Liver (tissue), 9 donors: ENCODE data around the gene IL17RD. TPM values are rescaled to one million over a fixed set of nuclear protein-coding genes. Genes with fewer than 3 reads are reported as not detected.

Experiments used
- DNase-seq: peaks from one replicate; pipeline ENCODE4 v3.0.0-alpha.2; 2017; ENCODE audit warnings: low spot score
- H3K27ac ChIP-seq, 2 donors: one replicate each; pipeline ENCODE4 v1.7.0; 2013; ENCODE audit warnings: inconsistent platforms in 2 of 2, low read length in 2 of 2, control low read depth in 1 of 2, low read depth in 1 of 2, mild to moderate bottlenecking in 1 of 2
- H3K27me3 ChIP-seq, 4 donors: one replicate each; pipeline versions ENCODE4 v1.6.1 to v1.7.0; 2013; ENCODE audit warnings: low read length in 3 of 4, inconsistent platforms in 1 of 4, mild to moderate bottlenecking in 1 of 4, moderate library complexity in 1 of 4; ENCODE audit not compliant: control insufficient read depth in 4 of 4, insufficient read depth in 4 of 4
- H3K36me3 ChIP-seq, 4 donors: one replicate each; pipeline versions ENCODE4 v1.6.1 to v1.7.0; 2013; ENCODE audit warnings: low read length in 3 of 4, mild to moderate bottlenecking in 3 of 4, low read depth in 1 of 4, moderate library complexity in 1 of 4; ENCODE audit not compliant: control insufficient read depth in 4 of 4, insufficient read depth in 3 of 4
- H3K4me1 ChIP-seq, 4 donors: one replicate each; pipeline versions ENCODE4 v1.6.1 to v1.7.0; 2013; ENCODE audit warnings: low read length in 3 of 4, mild to moderate bottlenecking in 3 of 4, moderate library complexity in 1 of 4; ENCODE audit not compliant: control insufficient read depth in 4 of 4, insufficient read depth in 4 of 4
- H3K4me3 ChIP-seq, 3 donors: one replicate each; pipeline versions ENCODE4 v1.6.1 to v1.7.0; 2013; ENCODE audit warnings: low read length in 3 of 3, control low read depth in 1 of 3, low read depth in 1 of 3, mild to moderate bottlenecking in 1 of 3
- H3K9ac ChIP-seq, 2 donors: one replicate each; pipeline ENCODE4 v1.7.0; 2013; ENCODE audit warnings: low read length in 2 of 2, mild to moderate bottlenecking in 2 of 2, moderate library complexity in 2 of 2, control low read depth in 1 of 2, low read depth in 1 of 2
- H3K9me3 ChIP-seq, 4 donors: one replicate each; pipeline versions ENCODE4 v1.6.1 to v1.7.0; 2013; ENCODE audit warnings: low read length in 3 of 4; ENCODE audit not compliant: control insufficient read depth in 4 of 4
- EGR1 ChIP-seq, 2 donors: IDR thresholded peaks; 2 replicates each; pipeline ENCODE4 v1.6.1; 2016 to 2018; ENCODE audit warnings: antibody characterized with exemption in 2 of 2, low read depth in 2 of 2
- FOXA1 ChIP-seq: IDR thresholded peaks from 2 replicates; pipeline ENCODE4 v1.6.1; 2016; ENCODE audit warnings: antibody characterized with exemption
- FOXA2 ChIP-seq: IDR thresholded peaks from 2 replicates; pipeline ENCODE4 v1.6.1; 2016; ENCODE audit warnings: antibody characterized with exemption
- GABPA ChIP-seq, 2 donors: IDR thresholded peaks in 1 of 2; conservative IDR thresholded peaks in 1 of 2; 2 replicates each; pipeline ENCODE4 v1.6.1; 2016; ENCODE audit warnings: antibody characterized with exemption in 2 of 2, mild to moderate bottlenecking in 1 of 2, moderate library complexity in 1 of 2
- HNF4A ChIP-seq, 2 donors: conservative IDR thresholded peaks; 2 replicates each; pipeline ENCODE4 v1.6.1; 2016; ENCODE audit warnings: antibody characterized with exemption in 2 of 2, mild to moderate bottlenecking in 2 of 2
- HNF4G ChIP-seq: IDR thresholded peaks from 2 replicates; pipeline ENCODE4 v1.6.1; 2016; ENCODE audit warnings: antibody characterized with exemption
- JUND ChIP-seq, 2 donors: IDR thresholded peaks; 2 replicates each; pipeline ENCODE4 v1.6.1; 2016; ENCODE audit warnings: antibody characterized with exemption in 2 of 2
- RAD21 ChIP-seq, 2 donors: IDR thresholded peaks; 2 replicates each; pipeline ENCODE4 v1.6.1; 2016; ENCODE audit warnings: antibody characterized with exemption in 2 of 2, mild to moderate bottlenecking in 2 of 2
- RXRA ChIP-seq, 2 donors: IDR thresholded peaks; 2 replicates each; pipeline ENCODE4 v1.6.1; 2017 to 2018; ENCODE audit warnings: antibody characterized with exemption in 2 of 2, mild to moderate bottlenecking in 1 of 2
- SP1 ChIP-seq: IDR thresholded peaks from 2 replicates; pipeline ENCODE4 v1.6.1; 2018; ENCODE audit warnings: antibody characterized with exemption, mild to moderate bottlenecking
- TAF1 ChIP-seq: conservative IDR thresholded peaks from 2 replicates; pipeline ENCODE4 v1.6.1; 2016; ENCODE audit warnings: antibody characterized with exemption, mild to moderate bottlenecking
- YY1 ChIP-seq: IDR thresholded peaks from 2 replicates; pipeline ENCODE4 v1.6.1; 2016; ENCODE audit warnings: antibody characterized with exemption, mild to moderate bottlenecking
- WGBS: extraction: QIAGEN DNeasy Blood & Tissue Kit; methylation state at CpG from one replicate; pipeline ENCODE4 v1.1.7; 2013; 5-methylcytosine and 5-hydroxymethylcytosine counted together
- polyA plus RNA-seq, 2 donors: library from polyadenylated mRNA; stranded (reverse) in 1 of 2; unstranded in 1 of 2; fragments of 200-250 nt in 1 of 2; fragments of >200 nt in 1 of 2; fragmentation: Nextera tagmentation in 1 of 2; extraction: Ambion mirVana in 1 of 2; gene quantifications; one replicate each; pipeline versions ENCODE4 v1.2.1 to v1.2.3, GENCODE V29; 2013 to 2015
- total RNA-seq, 2 donors: library from RNA; depleted of rRNA; stranded (reverse); fragments of >200 nt; gene quantifications; one replicate each; pipeline ENCODE4 v1.2.3, GENCODE V29; 2014
- TF ChIP-seq, protein P1 (sequence below): IDR thresholded peaks from 2 replicates; pipeline ENCODE4 v1.6.1; 2016; ENCODE audit warnings: antibody characterized with exemption
- TF ChIP-seq, protein P2 (sequence below): IDR thresholded peaks from 2 replicates; pipeline ENCODE4 v1.6.1; 2016; ENCODE audit warnings: antibody characterized with exemption
- TF ChIP-seq, protein P3 (sequence below): IDR thresholded peaks from 2 replicates; pipeline ENCODE4 v1.6.1; 2016; ENCODE audit warnings: antibody characterized with exemption, mild to moderate bottlenecking
- TF ChIP-seq, protein P4 (sequence below): IDR thresholded peaks from 2 replicates; pipeline ENCODE4 v1.6.1; 2016; ENCODE audit warnings: antibody characterized with exemption
- TF ChIP-seq, protein P5 (sequence below): fragments of 150-350 bp; IDR thresholded peaks from 2 replicates; pipeline ENCODE4 v1.5.1; 2017; ENCODE audit warnings: improper control_type of control experiment, low read depth, low read length; ENCODE audit not compliant: missing input control
- donor health status: healthy.
- donor health status: healthy.
- donor health status: healthy.
- donor health status: healthy.
- donor health status: healthy.

The IL17RD gene
- total and polyA plus RNA-seq, 4 donors: 0.09 to 0.67 (median 0.32) TPM

DNA sequence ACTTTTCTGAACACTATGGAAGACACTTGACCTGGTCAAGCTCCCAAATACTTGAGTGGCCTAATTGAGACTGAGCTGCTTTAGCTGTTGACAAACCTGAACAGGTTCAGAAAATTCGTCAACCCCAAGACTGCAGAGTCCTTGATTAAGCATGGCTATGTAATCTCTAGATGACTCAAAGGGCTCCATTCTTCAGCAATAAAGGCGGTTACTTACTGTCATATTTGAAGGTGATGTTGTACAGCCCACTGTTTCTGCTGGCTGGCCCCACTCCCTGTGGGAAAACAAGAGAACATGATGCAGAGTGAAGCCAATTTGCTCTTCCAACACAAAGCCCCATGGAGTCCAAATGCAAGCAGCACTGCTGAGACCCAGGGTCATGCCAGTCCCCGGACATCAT, 45.1 kb downstream of the IL17RD start:
- DNase-seq: no peak
- no peak overlapping the region for H3K27ac ChIP-seq
- no peak overlapping the region for H3K4me3 ChIP-seq
- H3K4me1 ChIP-seq: no peaks in the 10 kb centered on the region
- H3K9me3 ChIP-seq: no peaks in the 10 kb centered on the region
- H3K27me3 ChIP-seq: no peaks in the 10 kb centered on the region
- WGBS: 86% methylated on average over 3 of the region's 3 CpGs
- TF ChIP-seq JUND (IDR thresholded peaks at IDR 0.05): no peak
- TF ChIP-seq HNF4G: no peak
- no peak for TF ChIP-seq TAF1
- TF ChIP-seq FOXA1: no peak
- no peak for TF ChIP-seq RXRA (IDR thresholded peaks at IDR 0.05)
- TF ChIP-seq, protein P1, sequence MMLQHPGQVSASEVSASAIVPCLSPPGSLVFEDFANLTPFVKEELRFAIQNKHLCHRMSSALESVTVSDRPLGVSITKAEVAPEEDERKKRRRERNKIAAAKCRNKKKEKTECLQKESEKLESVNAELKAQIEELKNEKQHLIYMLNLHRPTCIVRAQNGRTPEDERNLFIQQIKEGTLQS: no peak
- TF ChIP-seq, protein P2, sequence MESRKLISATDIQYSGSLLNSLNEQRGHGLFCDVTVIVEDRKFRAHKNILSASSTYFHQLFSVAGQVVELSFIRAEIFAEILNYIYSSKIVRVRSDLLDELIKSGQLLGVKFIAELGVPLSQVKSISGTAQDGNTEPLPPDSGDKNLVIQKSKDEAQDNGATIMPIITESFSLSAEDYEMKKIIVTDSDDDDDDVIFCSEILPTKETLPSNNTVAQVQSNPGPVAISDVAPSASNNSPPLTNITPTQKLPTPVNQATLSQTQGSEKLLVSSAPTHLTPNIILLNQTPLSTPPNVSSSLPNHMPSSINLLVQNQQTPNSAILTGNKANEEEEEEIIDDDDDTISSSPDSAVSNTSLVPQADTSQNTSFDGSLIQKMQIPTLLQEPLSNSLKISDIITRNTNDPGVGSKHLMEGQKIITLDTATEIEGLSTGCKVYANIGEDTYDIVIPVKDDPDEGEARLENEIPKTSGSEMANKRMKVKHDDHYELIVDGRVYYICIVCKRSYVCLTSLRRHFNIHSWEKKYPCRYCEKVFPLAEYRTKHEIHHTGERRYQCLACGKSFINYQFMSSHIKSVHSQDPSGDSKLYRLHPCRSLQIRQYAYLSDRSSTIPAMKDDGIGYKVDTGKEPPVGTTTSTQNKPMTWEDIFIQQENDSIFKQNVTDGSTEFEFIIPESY: no peak
- TF ChIP-seq GABPA (IDR thresholded peaks at IDR 0.05 in 1 of 2, conservative IDR thresholded peaks at IDR 0.05 in 1 of 2): no peak
- no peak for TF ChIP-seq RAD21 (IDR thresholded peaks at IDR 0.05)
- no peak for TF ChIP-seq HNF4A (conservative IDR thresholded peaks at IDR 0.05)
- H3K9ac ChIP-seq: no peak overlapping the region
- H3K36me3 ChIP-seq: no peaks in the 10 kb centered on the region

DNA sequence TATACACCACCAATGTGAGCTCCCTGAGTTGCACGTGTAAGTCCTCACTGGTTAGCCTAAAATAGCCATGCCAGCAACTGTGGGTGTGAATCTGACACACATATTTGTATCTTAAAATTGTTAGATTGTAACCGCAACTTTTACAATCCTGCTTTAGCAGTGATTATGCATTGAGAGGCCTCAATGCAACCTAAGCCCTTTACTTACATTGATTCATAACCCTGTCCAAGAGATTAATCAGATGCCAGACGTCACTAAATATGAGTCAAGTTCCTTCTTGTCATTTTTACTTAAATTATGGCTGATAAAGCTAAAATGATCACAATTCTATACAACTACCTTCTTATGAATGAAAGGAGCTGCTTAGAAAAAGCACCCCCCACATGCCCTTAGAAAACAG, 46.9 kb downstream of the IL17RD start:
- Histone ChIP-seq H3K27me3 (no peaks in the 10 kb centered on the region), H3K9ac (no peak overlapping the region), H3K4me1 (no peaks in the 10 kb centered on the region), H3K27ac (no peak overlapping the region), H3K36me3 (no peaks in the 10 kb centered on the region), H3K4me3 (no peak overlapping the region), H3K9me3 (no peaks in the 10 kb centered on the region)
- 74% methylated on average over 3 of the region's 3 CpGs for WGBS
- TF ChIP-seq GABPA (IDR thresholded peaks at IDR 0.05 in 1 of 2, conservative IDR thresholded peaks at IDR 0.05 in 1 of 2): no peak
- no peak for TF ChIP-seq RAD21 (IDR thresholded peaks at IDR 0.05)
- TF ChIP-seq, protein P3, sequence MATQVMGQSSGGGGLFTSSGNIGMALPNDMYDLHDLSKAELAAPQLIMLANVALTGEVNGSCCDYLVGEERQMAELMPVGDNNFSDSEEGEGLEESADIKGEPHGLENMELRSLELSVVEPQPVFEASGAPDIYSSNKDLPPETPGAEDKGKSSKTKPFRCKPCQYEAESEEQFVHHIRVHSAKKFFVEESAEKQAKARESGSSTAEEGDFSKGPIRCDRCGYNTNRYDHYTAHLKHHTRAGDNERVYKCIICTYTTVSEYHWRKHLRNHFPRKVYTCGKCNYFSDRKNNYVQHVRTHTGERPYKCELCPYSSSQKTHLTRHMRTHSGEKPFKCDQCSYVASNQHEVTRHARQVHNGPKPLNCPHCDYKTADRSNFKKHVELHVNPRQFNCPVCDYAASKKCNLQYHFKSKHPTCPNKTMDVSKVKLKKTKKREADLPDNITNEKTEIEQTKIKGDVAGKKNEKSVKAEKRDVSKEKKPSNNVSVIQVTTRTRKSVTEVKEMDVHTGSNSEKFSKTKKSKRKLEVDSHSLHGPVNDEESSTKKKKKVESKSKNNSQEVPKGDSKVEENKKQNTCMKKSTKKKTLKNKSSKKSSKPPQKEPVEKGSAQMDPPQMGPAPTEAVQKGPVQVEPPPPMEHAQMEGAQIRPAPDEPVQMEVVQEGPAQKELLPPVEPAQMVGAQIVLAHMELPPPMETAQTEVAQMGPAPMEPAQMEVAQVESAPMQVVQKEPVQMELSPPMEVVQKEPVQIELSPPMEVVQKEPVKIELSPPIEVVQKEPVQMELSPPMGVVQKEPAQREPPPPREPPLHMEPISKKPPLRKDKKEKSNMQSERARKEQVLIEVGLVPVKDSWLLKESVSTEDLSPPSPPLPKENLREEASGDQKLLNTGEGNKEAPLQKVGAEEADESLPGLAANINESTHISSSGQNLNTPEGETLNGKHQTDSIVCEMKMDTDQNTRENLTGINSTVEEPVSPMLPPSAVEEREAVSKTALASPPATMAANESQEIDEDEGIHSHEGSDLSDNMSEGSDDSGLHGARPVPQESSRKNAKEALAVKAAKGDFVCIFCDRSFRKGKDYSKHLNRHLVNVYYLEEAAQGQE: no peak
- TF ChIP-seq FOXA1: no peak
- no peak for TF ChIP-seq RXRA (IDR thresholded peaks at IDR 0.05)
- no peak for TF ChIP-seq JUND (IDR thresholded peaks at IDR 0.05)
- no peak for TF ChIP-seq TAF1
- TF ChIP-seq, protein P4, sequence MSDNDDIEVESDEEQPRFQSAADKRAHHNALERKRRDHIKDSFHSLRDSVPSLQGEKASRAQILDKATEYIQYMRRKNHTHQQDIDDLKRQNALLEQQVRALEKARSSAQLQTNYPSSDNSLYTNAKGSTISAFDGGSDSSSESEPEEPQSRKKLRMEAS: no peak
- TF ChIP-seq, protein P2: no peak
- TF ChIP-seq, protein P5, sequence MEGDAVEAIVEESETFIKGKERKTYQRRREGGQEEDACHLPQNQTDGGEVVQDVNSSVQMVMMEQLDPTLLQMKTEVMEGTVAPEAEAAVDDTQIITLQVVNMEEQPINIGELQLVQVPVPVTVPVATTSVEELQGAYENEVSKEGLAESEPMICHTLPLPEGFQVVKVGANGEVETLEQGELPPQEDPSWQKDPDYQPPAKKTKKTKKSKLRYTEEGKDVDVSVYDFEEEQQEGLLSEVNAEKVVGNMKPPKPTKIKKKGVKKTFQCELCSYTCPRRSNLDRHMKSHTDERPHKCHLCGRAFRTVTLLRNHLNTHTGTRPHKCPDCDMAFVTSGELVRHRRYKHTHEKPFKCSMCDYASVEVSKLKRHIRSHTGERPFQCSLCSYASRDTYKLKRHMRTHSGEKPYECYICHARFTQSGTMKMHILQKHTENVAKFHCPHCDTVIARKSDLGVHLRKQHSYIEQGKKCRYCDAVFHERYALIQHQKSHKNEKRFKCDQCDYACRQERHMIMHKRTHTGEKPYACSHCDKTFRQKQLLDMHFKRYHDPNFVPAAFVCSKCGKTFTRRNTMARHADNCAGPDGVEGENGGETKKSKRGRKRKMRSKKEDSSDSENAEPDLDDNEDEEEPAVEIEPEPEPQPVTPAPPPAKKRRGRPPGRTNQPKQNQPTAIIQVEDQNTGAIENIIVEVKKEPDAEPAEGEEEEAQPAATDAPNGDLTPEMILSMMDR: no peak
- TF ChIP-seq SP1: no peak
- TF ChIP-seq YY1: no peak
- no peak for TF ChIP-seq EGR1 (IDR thresholded peaks at IDR 0.05; ENCODE audit: low read depth in 2 of 2)
- TF ChIP-seq FOXA2: no peak
- no peak for TF ChIP-seq HNF4A (conservative IDR thresholded peaks at IDR 0.05)
- TF ChIP-seq, protein P1: no peak
- no peak for DNase-seq
